ENCODE results near the gene NR4A3. TPM values are rescaled to one million over a fixed set of nuclear protein-coding genes. Genes with fewer than 3 reads are reported as not detected.

NR4A3 gene
- total and polyA plus RNA-seq, 9 of the 15 experiments (the other 6 are each of a cell fraction or from before 2014, with no cell fraction given), result 0.04 to 0.07 TPM; not detected in 7

DNA sequence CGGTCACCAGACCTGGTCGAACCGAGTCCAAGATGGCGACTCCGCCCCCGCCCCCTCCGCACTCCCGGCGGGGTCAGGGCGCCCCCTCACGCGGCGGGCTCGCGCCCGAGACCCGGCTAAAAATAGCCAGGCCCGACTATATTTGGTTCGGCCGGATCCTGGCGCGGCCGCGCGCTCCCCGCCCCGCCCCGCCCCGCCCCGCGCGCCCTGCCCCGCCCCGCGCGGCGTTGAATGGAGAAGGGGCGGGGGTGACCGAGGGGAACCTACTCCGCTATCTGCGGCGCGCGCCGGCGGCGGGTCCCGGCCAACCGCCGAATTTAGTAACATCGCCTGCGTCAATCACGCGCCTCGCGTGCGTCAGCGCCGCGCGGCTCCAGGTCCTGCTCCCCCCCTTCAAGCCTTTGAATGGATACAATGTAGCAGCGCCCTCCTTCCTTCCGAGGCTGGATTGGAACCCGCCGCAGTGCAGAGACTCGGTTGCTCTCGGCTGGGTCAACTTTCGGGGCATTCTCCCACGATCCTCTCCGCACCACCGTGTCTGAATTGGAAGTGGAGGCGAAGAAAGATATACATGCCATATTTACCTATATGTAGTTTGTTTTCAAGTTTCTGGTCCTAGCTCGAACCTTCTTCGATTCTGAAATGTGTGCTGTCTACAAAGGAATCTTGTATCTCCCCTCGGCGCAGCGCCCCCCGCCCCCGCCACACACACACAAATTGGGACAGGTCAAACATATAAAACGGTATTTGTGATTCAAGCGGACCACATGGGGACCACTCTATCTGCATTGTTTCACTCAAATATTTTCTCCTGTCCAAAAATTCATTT is 1.6 kb upstream of the NR4A3 start (continued):
- TF ChIP-seq RCOR1 (IDR thresholded peaks at IDR 0.05; ENCODE audit: borderline replicate concordance in 1 of 2, low read depth in 2 of 2, low read length in 2 of 2) (peak in 1 of 2 experiments; percentile 82; a peak in 2 of 4 replicates), SMAD4 (CRISPR knock-in tag; conservative IDR thresholded peaks at IDR 0.05) (peak; percentile 4; the same call in 1 of the 2 replicates), SIRT6 (IDR thresholded peaks at IDR 0.05; ENCODE audit: low read depth, low read length) (no peak), ZNF785 (CRISPR knock-in tag; IDR thresholded peaks at IDR 0.05) (no peak), CBX3 (IDR thresholded peaks at IDR 0.05; ENCODE audit: borderline replicate concordance in 1 of 2, low read length in 2 of 2) (no peak; a peak in 1 of 3 replicates), ZNF583 (CRISPR knock-in tag; IDR thresholded peaks at IDR 0.05) (no peak), TBL1XR1 (IDR thresholded peaks at IDR 0.05; ENCODE audit: low read length in 2 of 2) (peak in 1 of 2 experiments; percentile 89; a peak in 2 of 4 replicates), ZNF830 (CRISPR knock-in tag; IDR thresholded peaks at IDR 0.05) (no peak), NBN (IDR thresholded peaks at IDR 0.05; ENCODE audit: low read depth) (peak; percentile 58; the same call in 1 of the 2 replicates), ZNF699 (CRISPR knock-in tag; IDR thresholded peaks at IDR 0.05; ENCODE audit: insufficient replicate concordance) (no peak), JUN (IDR thresholded peaks at IDR 0.05; ENCODE audit: borderline replicate concordance, low read depth, low read length) (peak; percentile 54; the same call in 1 of the 2 replicates), JUN (CRISPR knock-in tag; IDR thresholded peaks at IDR 0.05; ENCODE audit: borderline replicate concordance) (no peak), ZNF197 (CRISPR knock-in tag; IDR thresholded peaks at IDR 0.05; ENCODE audit: low read depth) (peak; percentile 34; the same call in 1 of the 2 replicates)
- TF ChIP-seq, protein P1, sequence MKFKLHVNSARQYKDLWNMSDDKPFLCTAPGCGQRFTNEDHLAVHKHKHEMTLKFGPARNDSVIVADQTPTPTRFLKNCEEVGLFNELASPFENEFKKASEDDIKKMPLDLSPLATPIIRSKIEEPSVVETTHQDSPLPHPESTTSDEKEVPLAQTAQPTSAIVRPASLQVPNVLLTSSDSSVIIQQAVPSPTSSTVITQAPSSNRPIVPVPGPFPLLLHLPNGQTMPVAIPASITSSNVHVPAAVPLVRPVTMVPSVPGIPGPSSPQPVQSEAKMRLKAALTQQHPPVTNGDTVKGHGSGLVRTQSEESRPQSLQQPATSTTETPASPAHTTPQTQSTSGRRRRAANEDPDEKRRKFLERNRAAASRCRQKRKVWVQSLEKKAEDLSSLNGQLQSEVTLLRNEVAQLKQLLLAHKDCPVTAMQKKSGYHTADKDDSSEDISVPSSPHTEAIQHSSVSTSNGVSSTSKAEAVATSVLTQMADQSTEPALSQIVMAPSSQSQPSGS (CRISPR knock-in tag; IDR thresholded peaks at IDR 0.05), result no peak
- TF ChIP-seq, protein P2, sequence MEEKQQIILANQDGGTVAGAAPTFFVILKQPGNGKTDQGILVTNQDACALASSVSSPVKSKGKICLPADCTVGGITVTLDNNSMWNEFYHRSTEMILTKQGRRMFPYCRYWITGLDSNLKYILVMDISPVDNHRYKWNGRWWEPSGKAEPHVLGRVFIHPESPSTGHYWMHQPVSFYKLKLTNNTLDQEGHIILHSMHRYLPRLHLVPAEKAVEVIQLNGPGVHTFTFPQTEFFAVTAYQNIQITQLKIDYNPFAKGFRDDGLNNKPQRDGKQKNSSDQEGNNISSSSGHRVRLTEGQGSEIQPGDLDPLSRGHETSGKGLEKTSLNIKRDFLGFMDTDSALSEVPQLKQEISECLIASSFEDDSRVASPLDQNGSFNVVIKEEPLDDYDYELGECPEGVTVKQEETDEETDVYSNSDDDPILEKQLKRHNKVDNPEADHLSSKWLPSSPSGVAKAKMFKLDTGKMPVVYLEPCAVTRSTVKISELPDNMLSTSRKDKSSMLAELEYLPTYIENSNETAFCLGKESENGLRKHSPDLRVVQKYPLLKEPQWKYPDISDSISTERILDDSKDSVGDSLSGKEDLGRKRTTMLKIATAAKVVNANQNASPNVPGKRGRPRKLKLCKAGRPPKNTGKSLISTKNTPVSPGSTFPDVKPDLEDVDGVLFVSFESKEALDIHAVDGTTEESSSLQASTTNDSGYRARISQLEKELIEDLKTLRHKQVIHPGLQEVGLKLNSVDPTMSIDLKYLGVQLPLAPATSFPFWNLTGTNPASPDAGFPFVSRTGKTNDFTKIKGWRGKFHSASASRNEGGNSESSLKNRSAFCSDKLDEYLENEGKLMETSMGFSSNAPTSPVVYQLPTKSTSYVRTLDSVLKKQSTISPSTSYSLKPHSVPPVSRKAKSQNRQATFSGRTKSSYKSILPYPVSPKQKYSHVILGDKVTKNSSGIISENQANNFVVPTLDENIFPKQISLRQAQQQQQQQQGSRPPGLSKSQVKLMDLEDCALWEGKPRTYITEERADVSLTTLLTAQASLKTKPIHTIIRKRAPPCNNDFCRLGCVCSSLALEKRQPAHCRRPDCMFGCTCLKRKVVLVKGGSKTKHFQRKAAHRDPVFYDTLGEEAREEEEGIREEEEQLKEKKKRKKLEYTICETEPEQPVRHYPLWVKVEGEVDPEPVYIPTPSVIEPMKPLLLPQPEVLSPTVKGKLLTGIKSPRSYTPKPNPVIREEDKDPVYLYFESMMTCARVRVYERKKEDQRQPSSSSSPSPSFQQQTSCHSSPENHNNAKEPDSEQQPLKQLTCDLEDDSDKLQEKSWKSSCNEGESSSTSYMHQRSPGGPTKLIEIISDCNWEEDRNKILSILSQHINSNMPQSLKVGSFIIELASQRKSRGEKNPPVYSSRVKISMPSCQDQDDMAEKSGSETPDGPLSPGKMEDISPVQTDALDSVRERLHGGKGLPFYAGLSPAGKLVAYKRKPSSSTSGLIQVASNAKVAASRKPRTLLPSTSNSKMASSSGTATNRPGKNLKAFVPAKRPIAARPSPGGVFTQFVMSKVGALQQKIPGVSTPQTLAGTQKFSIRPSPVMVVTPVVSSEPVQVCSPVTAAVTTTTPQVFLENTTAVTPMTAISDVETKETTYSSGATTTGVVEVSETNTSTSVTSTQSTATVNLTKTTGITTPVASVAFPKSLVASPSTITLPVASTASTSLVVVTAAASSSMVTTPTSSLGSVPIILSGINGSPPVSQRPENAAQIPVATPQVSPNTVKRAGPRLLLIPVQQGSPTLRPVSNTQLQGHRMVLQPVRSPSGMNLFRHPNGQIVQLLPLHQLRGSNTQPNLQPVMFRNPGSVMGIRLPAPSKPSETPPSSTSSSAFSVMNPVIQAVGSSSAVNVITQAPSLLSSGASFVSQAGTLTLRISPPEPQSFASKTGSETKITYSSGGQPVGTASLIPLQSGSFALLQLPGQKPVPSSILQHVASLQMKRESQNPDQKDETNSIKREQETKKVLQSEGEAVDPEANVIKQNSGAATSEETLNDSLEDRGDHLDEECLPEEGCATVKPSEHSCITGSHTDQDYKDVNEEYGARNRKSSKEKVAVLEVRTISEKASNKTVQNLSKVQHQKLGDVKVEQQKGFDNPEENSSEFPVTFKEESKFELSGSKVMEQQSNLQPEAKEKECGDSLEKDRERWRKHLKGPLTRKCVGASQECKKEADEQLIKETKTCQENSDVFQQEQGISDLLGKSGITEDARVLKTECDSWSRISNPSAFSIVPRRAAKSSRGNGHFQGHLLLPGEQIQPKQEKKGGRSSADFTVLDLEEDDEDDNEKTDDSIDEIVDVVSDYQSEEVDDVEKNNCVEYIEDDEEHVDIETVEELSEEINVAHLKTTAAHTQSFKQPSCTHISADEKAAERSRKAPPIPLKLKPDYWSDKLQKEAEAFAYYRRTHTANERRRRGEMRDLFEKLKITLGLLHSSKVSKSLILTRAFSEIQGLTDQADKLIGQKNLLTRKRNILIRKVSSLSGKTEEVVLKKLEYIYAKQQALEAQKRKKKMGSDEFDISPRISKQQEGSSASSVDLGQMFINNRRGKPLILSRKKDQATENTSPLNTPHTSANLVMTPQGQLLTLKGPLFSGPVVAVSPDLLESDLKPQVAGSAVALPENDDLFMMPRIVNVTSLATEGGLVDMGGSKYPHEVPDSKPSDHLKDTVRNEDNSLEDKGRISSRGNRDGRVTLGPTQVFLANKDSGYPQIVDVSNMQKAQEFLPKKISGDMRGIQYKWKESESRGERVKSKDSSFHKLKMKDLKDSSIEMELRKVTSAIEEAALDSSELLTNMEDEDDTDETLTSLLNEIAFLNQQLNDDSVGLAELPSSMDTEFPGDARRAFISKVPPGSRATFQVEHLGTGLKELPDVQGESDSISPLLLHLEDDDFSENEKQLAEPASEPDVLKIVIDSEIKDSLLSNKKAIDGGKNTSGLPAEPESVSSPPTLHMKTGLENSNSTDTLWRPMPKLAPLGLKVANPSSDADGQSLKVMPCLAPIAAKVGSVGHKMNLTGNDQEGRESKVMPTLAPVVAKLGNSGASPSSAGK (IDR thresholded peaks at IDR 0.05), result no peak
